ENCODE measurements around the gene MBTD1. TPM values are rescaled to one million over a fixed set of nuclear protein-coding genes. Genes with fewer than 3 reads are reported as not detected.

The MBTD1 gene
- total and polyA plus RNA-seq, 10 of the 15 experiments (the other 5 are each of a cell fraction or from before 2014, with no cell fraction given) = 1.3 to 16.7 (median 9.5) TPM

DNA sequence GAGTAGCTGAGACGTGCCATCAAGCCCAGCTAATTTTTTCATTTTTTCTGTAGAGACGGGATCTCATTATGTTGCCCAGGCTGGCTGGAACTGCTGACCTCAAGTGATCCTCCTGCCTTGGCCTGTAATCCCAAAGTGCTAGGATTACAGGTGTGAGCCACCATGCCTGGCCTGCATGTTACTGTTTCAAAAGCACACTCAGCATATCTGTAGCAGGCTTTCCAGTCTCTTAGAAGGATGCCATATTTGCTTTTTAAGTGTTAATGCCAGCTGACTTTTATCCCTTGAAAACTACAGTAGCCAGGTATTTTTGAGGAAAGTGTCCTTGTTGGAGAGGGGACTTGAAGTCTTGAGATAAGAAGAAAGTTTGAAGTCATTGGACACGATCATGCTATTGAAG lies 123.9 kb downstream of the MBTD1 start:
- no peaks in the 10 kb centered on the region for H4K20me1 ChIP-seq (ENCODE audit: control insufficient read depth, insufficient read depth)
- no peak overlapping the region for H3K9ac ChIP-seq (ENCODE audit: control insufficient read depth, insufficient read depth, low read length)
- H3K4me3 ChIP-seq = no peak overlapping the region
- BruUV-seq (replicated peaks) = no TSS peak
- ATAC-seq (no peak), FAIRE-seq (no peak), DNase-seq (ENCODE audit: low read depth, low spot score) (no peak)
- no peak overlapping the region for H3K27ac ChIP-seq (ENCODE audit: control insufficient read depth, insufficient read depth)
- ChIA-PET RAD21 (ENCODE audit: unreplicated experiment) (interaction anchor here (1.0 kb wide), 1 partner anchor 17 kb away, joined by 3 read pairs; the partner anchor contains the start of gene NME1), POLR2A (interaction anchor here (0.5 to 1.6 kb wide), 3 partner anchors 13 to 62 kb away, joined by 3 to 8 read pairs (median 3); no protein-coding TSS in a partner anchor), CTCF (interaction anchor here (0.6 to 1.6 kb wide), 5 partner anchors 11 to 89 kb away, joined by 3 to 6 read pairs (median 3); partner anchors contain the start of gene NME1), SMC1A (ENCODE audit: uncharacterized antibody, unreplicated experiment) (interaction anchor here (0.8 to 1.5 kb wide), 2 partner anchors 17 to 48 kb away, joined by 3 to 5 read pairs; partner anchors contain the start of gene NME1)
- intact Hi-C loops (cut with micrococcal nuclease; ENCODE audit: unreplicated experiment) = no loop called here
- TF ChIP-seq ZNF622 (IDR thresholded peaks at IDR 0.05) (no peak), ETV6 (conservative IDR thresholded peaks at IDR 0.05 in 1 of 2, IDR thresholded peaks at IDR 0.05 in 1 of 2; ENCODE audit: borderline replicate concordance in 1 of 2, low read depth in 1 of 2) (no peak), SIX5 (IDR thresholded peaks at IDR 0.05; ENCODE audit: low read depth, low read length, severe bottlenecking) (no peak), EED (IDR thresholded peaks at IDR 0.05; ENCODE audit: low read depth) (no peak), RFX5 (IDR thresholded peaks at IDR 0.05; ENCODE audit: low read depth, low read length) (no peak)
- TF ChIP-seq, protein P1, sequence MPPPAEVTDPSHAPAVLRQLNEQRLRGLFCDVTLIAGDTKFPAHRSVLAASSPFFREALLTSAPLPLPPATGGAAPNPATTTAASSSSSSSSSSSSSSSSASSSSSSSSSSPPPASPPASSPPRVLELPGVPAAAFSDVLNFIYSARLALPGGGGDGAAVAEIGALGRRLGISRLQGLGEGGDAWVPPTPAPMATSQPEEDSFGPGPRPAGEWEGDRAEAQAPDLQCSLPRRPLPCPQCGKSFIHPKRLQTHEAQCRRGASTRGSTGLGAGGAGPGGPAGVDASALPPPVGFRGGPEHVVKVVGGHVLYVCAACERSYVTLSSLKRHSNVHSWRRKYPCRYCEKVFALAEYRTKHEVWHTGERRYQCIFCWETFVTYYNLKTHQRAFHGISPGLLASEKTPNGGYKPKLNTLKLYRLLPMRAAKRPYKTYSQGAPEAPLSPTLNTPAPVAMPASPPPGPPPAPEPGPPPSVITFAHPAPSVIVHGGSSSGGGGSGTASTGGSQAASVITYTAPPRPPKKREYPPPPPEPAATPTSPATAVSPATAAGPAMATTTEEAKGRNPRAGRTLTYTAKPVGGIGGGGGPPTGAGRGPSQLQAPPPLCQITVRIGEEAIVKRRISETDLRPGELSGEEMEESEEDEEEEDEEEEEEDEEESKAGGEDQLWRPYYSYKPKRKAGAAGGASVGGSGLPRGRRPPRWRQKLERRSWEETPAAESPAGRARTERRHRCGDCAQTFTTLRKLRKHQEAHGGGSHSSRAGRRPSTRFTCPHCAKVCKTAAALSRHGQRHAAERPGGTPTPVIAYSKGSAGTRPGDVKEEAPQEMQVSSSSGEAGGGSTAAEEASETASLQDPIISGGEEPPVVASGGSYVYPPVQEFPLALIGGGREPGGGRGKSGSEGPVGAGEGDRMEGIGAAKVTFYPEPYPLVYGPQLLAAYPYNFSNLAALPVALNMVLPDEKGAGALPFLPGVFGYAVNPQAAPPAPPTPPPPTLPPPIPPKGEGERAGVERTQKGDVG (CRISPR knock-in tag; IDR thresholded peaks at IDR 0.05) = no peak
- TF ChIP-seq, protein P2, sequence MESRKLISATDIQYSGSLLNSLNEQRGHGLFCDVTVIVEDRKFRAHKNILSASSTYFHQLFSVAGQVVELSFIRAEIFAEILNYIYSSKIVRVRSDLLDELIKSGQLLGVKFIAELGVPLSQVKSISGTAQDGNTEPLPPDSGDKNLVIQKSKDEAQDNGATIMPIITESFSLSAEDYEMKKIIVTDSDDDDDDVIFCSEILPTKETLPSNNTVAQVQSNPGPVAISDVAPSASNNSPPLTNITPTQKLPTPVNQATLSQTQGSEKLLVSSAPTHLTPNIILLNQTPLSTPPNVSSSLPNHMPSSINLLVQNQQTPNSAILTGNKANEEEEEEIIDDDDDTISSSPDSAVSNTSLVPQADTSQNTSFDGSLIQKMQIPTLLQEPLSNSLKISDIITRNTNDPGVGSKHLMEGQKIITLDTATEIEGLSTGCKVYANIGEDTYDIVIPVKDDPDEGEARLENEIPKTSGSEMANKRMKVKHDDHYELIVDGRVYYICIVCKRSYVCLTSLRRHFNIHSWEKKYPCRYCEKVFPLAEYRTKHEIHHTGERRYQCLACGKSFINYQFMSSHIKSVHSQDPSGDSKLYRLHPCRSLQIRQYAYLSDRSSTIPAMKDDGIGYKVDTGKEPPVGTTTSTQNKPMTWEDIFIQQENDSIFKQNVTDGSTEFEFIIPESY (IDR thresholded peaks at IDR 0.05) = no peak
- TF ChIP-seq, protein P3, sequence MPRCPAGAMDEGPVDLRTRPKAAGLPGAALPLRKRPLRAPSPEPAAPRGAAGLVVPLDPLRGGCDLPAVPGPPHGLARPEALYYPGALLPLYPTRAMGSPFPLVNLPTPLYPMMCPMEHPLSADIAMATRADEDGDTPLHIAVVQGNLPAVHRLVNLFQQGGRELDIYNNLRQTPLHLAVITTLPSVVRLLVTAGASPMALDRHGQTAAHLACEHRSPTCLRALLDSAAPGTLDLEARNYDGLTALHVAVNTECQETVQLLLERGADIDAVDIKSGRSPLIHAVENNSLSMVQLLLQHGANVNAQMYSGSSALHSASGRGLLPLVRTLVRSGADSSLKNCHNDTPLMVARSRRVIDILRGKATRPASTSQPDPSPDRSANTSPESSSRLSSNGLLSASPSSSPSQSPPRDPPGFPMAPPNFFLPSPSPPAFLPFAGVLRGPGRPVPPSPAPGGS (IDR thresholded peaks at IDR 0.05; ENCODE audit: borderline replicate concordance, insufficient read depth, low read depth, low read length, poor library complexity, severe bottlenecking) = no peak
- 64% methylated on average over 3 of the region's 3 CpGs for WGBS (ENCODE audit: insufficient coverage, insufficient replicate concordance, low lambda C conversion rate, missing lambda C conversion rate)
- H3K36me3 ChIP-seq (ENCODE audit: control insufficient read depth in 2 of 2, insufficient read depth in 2 of 2, low read length in 1 of 2) = no peaks in the 10 kb centered on the region
- H3K4me2 ChIP-seq (ENCODE audit: control insufficient read depth, insufficient read depth) = no peak overlapping the region
- peaks cover 13% of the 10 kb centered on the region for H3K4me1 ChIP-seq (ENCODE audit: control insufficient read depth, insufficient read depth, low read length)
- in situ Hi-C loops (cut with MboI) = no loop called here
- no peaks in the 10 kb centered on the region; the same call in 1 of the 3 replicates for H3K9me3 ChIP-seq (replicated peaks; ENCODE audit: control insufficient read depth, insufficient read depth, low read length)
- H2AFZ ChIP-seq (ENCODE audit: control insufficient read depth, low read depth, low read length) = no peak overlapping the region
- H3K79me2 ChIP-seq (ENCODE audit: control insufficient read depth, insufficient read depth, low read length) = no peaks in the 10 kb centered on the region
- no peaks in the 10 kb centered on the region for H3K27me3 ChIP-seq (replicated peaks in 1 of 2; ENCODE audit: control insufficient read depth in 2 of 2, insufficient read depth in 2 of 2, low read length in 1 of 2)

Measured in GM12878 (cell line).